HepG2 (cell line): ENCODE results near the gene C2orf92. TPM values are rescaled to one million over a fixed set of nuclear protein-coding genes. Genes with fewer than 3 reads are reported as not detected.
A peak's percentile ranks its signal among the peaks of the same experiment; 100 is the strongest.
"Not testable (repeated sequence)": the region's sequence is repeated elsewhere in the genome, so short reads cannot be mapped to it uniquely, and the experiment has no call there.

ENCODE experiments used
- ATAC-seq: fragments of 200-7000 bp; cut with Tn5 transposase; 3 replicates; pipeline ENCODE4 v1.9.1; 2020; ENCODE audit warnings: mild to moderate bottlenecking, moderate library complexity
- BruUV-seq: library from RNA; stranded (reverse); fragments of 400-500 nt; replicated peaks from 2 replicates; lab custom pipeline; 2021; lab: Mats Ljungman, UMichigan
- CTCF ChIA-PET: fragments of 300-600 bp; formaldehyde crosslinking; extraction: SDS; loops from one replicate; lab custom pipeline; 2021; ENCODE audit warnings: low total read pairs, inconsistent platforms, low intra/inter-chr PET ratio; lab: Yijun Ruan, JAX
- POLR2A ChIA-PET: fragments of 350-600 bp; sonication (Branson Sonifier 250); formaldehyde crosslinking; loops from one replicate; lab custom pipeline; 2020; ENCODE audit warnings: antibody characterized with exemption, inconsistent platforms; lab: Yijun Ruan, JAX
- DNase-seq: peaks from one replicate; pipeline ENCODE4 v3.0.0-alpha.2; 2015; ENCODE audit warnings: low spot score
- FAIRE-seq: peaks from 3 replicates; lab custom pipeline; 2011; peaks lifted over from hg19 to GRCh38; lab: Jason Lieb, UNC
- H2AFZ ChIP-seq: one replicate; pipeline ENCODE4 v1.6.1; 2011; ENCODE audit warnings: low read length, inconsistent platforms
- H3K27ac ChIP-seq: fragments of 300-600 bp; 3 replicates; pipeline ENCODE4 v1.8.0; 2011; ENCODE audit warnings: mixed run types, mild to moderate bottlenecking, mixed read lengths, low read length, inconsistent platforms; ENCODE audit not compliant: insufficient read depth; ENCODE audit errors: extremely low read length
- H3K27me3 ChIP-seq, 2 experiments: fragments of 200-600 bp in 1 of 2; 2 replicates in 1 of 2; 3 replicates in 1 of 2; pipeline versions ENCODE4 v1.6.0 to v1.8.0; 2011; ENCODE audit warnings: low read length in 2 of 2, mild to moderate bottlenecking in 2 of 2, moderate library complexity in 2 of 2, inconsistent platforms in 1 of 2; ENCODE audit not compliant: insufficient read depth in 2 of 2, control insufficient read depth in 1 of 2
- H3K36me3 ChIP-seq, 2 experiments: fragments of 200-600 bp in 1 of 2; replicated peaks in 1 of 2; 2 replicates in 1 of 2; 3 replicates in 1 of 2; pipeline versions ENCODE4 v1.5.1 to v1.8.0; 2011; ENCODE audit warnings: low read length in 2 of 2, inconsistent platforms in 1 of 2; ENCODE audit not compliant: insufficient read depth in 2 of 2, control insufficient read depth in 1 of 2
- H3K4me1 ChIP-seq: 2 replicates; pipeline ENCODE4 v1.5.1; 2012; ENCODE audit warnings: low read length, inconsistent platforms; ENCODE audit not compliant: insufficient read depth
- H3K4me2 ChIP-seq: 2 replicates; pipeline ENCODE4 v1.6.0; 2011; ENCODE audit warnings: low read depth, low read length, inconsistent platforms
- H3K4me3 ChIP-seq, 3 experiments: fragments of 200-600 bp in 1 of 3; sonication (generic), shearing (Covaris generic) in 1 of 3; replicated peaks in 1 of 3; 2 replicates each; pipeline ENCODE4 v1.5.1; 2011 to 2016; ENCODE audit warnings: low read length in 3 of 3, inconsistent platforms in 2 of 3, low read depth in 2 of 3, mild to moderate bottlenecking in 2 of 3, control low read depth in 1 of 3, mixed read lengths in 1 of 3; ENCODE audit not compliant: insufficient read depth in 1 of 3
- H3K79me2 ChIP-seq: one replicate; pipeline ENCODE4 v1.6.1; 2011; ENCODE audit warnings: low read length, inconsistent platforms; ENCODE audit not compliant: insufficient read depth
- H3K9ac ChIP-seq: 2 replicates; pipeline ENCODE4 v1.6.0; 2011; ENCODE audit warnings: mild to moderate bottlenecking, low read depth, low read length, inconsistent platforms; ENCODE audit not compliant: insufficient read depth
- H3K9me3 ChIP-seq: 2 replicates; pipeline ENCODE4 v1.5.1; 2012; ENCODE audit warnings: mild to moderate bottlenecking, low read length
- H4K20me1 ChIP-seq: 2 replicates; pipeline ENCODE4 v1.6.0; 2011; ENCODE audit warnings: inconsistent platforms, mild to moderate bottlenecking, low read length, moderate library complexity; ENCODE audit not compliant: insufficient read depth
- HINFP ChIP-seq: sonication (generic); formaldehyde crosslinking; IDR thresholded peaks from 2 replicates; pipeline ENCODE4 v1.4.0; 2020; ENCODE audit warnings: low read depth, mild to moderate bottlenecking, missing genetic modification reagents
- NR2C2 ChIP-seq: sonication (generic); formaldehyde crosslinking; IDR thresholded peaks from 2 replicates; pipeline ENCODE4 v1.4.0; 2020; ENCODE audit warnings: missing genetic modification reagents, mild to moderate bottlenecking, moderate library complexity, borderline replicate concordance
- POLR2AphosphoS2 ChIP-seq: IDR thresholded peaks from 2 replicates; pipeline ENCODE4 v1.6.1; 2011; ENCODE audit warnings: low read depth, low read length, improper control_type of control experiment
- SUZ12 ChIP-seq: fragments of 150-350 bp; IDR thresholded peaks from 2 replicates; pipeline ENCODE4 v1.6.1; 2014; ENCODE audit warnings: low read depth, low read length
- TEAD2 ChIP-seq: sonication (generic); formaldehyde crosslinking; IDR thresholded peaks from 2 replicates; pipeline ENCODE4 v1.9.0; 2021; ENCODE audit warnings: missing genetic modification reagents
- ZBTB44 ChIP-seq: sonication (generic); formaldehyde crosslinking; IDR thresholded peaks from 2 replicates; pipeline ENCODE4 v1.4.0; 2020; ENCODE audit warnings: missing genetic modification reagents
- ZNF546 ChIP-seq: sonication (generic); formaldehyde crosslinking; conservative IDR thresholded peaks from 2 replicates; pipeline ENCODE4 v1.8.1; 2023; ENCODE audit warnings: mild to moderate bottlenecking, missing genetic modification reagents
- ZNF850 ChIP-seq: sonication (generic); formaldehyde crosslinking; conservative IDR thresholded peaks from 2 replicates; pipeline ENCODE4 v1.9.0; 2021; ENCODE audit warnings: mild to moderate bottlenecking, missing genetic modification reagents
- WGBS: methylation state at CpG from one replicate; pipeline ENCODE4 v1.1.6; 2017; ENCODE audit warnings: low lambda C conversion rate; 5-methylcytosine and 5-hydroxymethylcytosine counted together
- in situ Hi-C: cut with HindIII; loops from 2 replicates; pipeline ENCODE4 v1.10.0; 2017; ENCODE audit warnings: low pct_unique_long_range_greater_than_20kb; ENCODE audit not compliant: extremely low pct_ligation_motif_present
- intact Hi-C: fragments of 100-400 bp; cut with micrococcal nuclease; formaldehyde crosslinking; loops from one replicate; pipeline ENCODE4 v1.10.0; 2022; ENCODE audit not compliant: unreplicated experiment
- polyA plus RNA-seq, 8 experiments: library from polyadenylated mRNA; depleted of rRNA in 3 of 8; stranded (reverse) in 7 of 8; unstranded in 1 of 8; fragments of >200 nt; fragmentation: Illumina TruSeq in 4 of 8; extraction: Trizol in 4 of 8; gene quantifications; 2 replicates each; pipeline versions ENCODE4 v1.2.1 to v1.2.3, GENCODE V29; 2011 to 2016; ENCODE audit warnings: low read depth in 4 of 8, missing spikeins in 1 of 8, mixed read lengths in 1 of 8; ENCODE audit not compliant: insufficient read depth in 1 of 8
- total RNA-seq, 5 experiments: library from RNA; depleted of rRNA; stranded (reverse); fragments of >200 nt; fragmentation: Illumina TruSeq; extraction: Trizol; gene quantifications; 2 replicates each; pipeline ENCODE4 v1.2.3, GENCODE V29; 2016; ENCODE audit warnings: low read depth in 1 of 5

C2orf92 gene
- total and polyA plus RNA-seq, 2 of the 13 experiments (the other 11 are each of a cell fraction or from before 2014, with no cell fraction given), result 4.9 to 5.0 TPM

- TF ChIP-seq TEAD2 (CRISPR knock-in tag), result no peak
These were observed 958 bp downstream of the C2orf92 start (continued) for GRCh38 chr2:97670471-97670870.

- no TSS peak for BruUV-seq
- no peak overlapping the region for H3K9ac ChIP-seq
- H2AFZ ChIP-seq, result no peak overlapping the region
- H4K20me1 ChIP-seq, result no peaks in the 10 kb centered on the region
- no peak overlapping the region for H3K4me2 ChIP-seq
- no peaks in the 10 kb centered on the region for H3K9me3 ChIP-seq
- TF ChIP-seq ZBTB44 (no peak), ZNF850 (CRISPR knock-in tag) (no peak), ZNF546 (CRISPR knock-in tag) (no peak), SUZ12 (no peak), HINFP (CRISPR knock-in tag) (no peak), POLR2AphosphoS2 (no peak), NR2C2 (no peak)
- in situ Hi-C loops, result loop anchor here (25.0 kb wide), 1 partner anchor 1609 kb away; no protein-coding TSS in a partner anchor
- no peak overlapping the region for H3K27ac ChIP-seq
- POLR2A ChIA-PET, result no interaction called here
- peaks cover 6% of the 10 kb centered on the region for H3K4me1 ChIP-seq
- H3K27me3 ChIP-seq, result no peaks in the 10 kb centered on the region
- intact Hi-C loops, result no loop called here
- peaks cover 0 to 1% of the 10 kb centered on the region in 2 experiments; a peak in 1 of 5 replicates for H3K36me3 ChIP-seq
- H3K79me2 ChIP-seq, result no peaks in the 10 kb centered on the region
- CTCF ChIA-PET, result no interaction called here
- DNase-seq (no peak), ATAC-seq (no peak), FAIRE-seq (no peak)
- 93% methylated on average over 3 of the region's 7 CpGs for WGBS
- no peak overlapping the region for H3K4me3 ChIP-seq
These were observed 2.0 kb downstream of the C2orf92 start for GRCh38 chr2:97671526-97671925.

GRCh38 chr2:97672606-97673140 is 3.2 kb downstream of the C2orf92 start:
- POLR2A ChIA-PET, result interaction anchor here (1.3 kb wide), 1 partner anchor 10 kb away, joined by 4 read pairs; no protein-coding TSS in a partner anchor
- H3K4me2 ChIP-seq, H3K27ac ChIP-seq, FAIRE-seq, H3K4me3 ChIP-seq, H2AFZ ChIP-seq, H3K4me1 ChIP-seq, intact Hi-C loops, H3K9me3 ChIP-seq, H4K20me1 ChIP-seq, H3K9ac ChIP-seq, DNase-seq, H3K79me2 ChIP-seq, H3K27me3 ChIP-seq, BruUV-seq, CTCF ChIA-PET, H3K36me3 ChIP-seq: not testable (repeated sequence)
- WGBS, result 51% methylated on average over 4 of the region's 6 CpGs
- in situ Hi-C loops, result loop anchor here (25.0 kb wide), 1 partner anchor 1610 kb away; no protein-coding TSS in a partner anchor
- peak; percentile 34 for ATAC-seq
